Activated CD8-positive, alpha-beta memory T cell treated with anti-CD3 and anti-CD28 coated beads for 4 hours (primary cell): ENCODE data around the gene AGER.
"Not testable (repeated sequence)": the region's sequence is repeated elsewhere in the genome, so short reads cannot be mapped to it uniquely, and the experiment has no call there.

Source experiments
- DNase-seq, 2 donors: peaks; one replicate each; pipeline ENCODE4 v3.0.0-alpha.2; 2020; ENCODE audit warnings: low read depth in 2 of 2

AGER gene

GRCh38 chr6:32198866-32199265 lies 14.8 kb upstream of the AGER start:
- DNase-seq = no peak

DNA sequence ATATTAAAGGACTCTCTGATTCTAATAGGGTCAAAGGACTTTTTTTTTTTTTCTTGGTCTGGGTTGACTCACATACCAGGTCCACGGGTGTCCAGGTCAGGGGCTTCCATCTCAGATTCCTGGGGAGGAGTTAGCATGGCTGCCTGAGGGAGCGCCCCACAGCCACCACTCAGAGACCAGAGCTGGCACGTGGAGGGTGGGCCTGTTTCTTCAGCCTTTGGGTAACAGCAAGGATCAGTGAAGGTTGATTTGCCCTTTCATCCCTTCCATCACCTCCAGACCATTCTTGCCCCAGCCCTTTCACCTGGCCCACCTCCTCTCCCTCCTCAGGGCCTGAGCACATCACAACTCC lies 14.3 kb upstream of the AGER start:
- DNase-seq = no peak

- DNase-seq = no peak
Observed at GRCh38 chr6:32196682-32197616, 12.9 kb upstream of the AGER start.

DNA sequence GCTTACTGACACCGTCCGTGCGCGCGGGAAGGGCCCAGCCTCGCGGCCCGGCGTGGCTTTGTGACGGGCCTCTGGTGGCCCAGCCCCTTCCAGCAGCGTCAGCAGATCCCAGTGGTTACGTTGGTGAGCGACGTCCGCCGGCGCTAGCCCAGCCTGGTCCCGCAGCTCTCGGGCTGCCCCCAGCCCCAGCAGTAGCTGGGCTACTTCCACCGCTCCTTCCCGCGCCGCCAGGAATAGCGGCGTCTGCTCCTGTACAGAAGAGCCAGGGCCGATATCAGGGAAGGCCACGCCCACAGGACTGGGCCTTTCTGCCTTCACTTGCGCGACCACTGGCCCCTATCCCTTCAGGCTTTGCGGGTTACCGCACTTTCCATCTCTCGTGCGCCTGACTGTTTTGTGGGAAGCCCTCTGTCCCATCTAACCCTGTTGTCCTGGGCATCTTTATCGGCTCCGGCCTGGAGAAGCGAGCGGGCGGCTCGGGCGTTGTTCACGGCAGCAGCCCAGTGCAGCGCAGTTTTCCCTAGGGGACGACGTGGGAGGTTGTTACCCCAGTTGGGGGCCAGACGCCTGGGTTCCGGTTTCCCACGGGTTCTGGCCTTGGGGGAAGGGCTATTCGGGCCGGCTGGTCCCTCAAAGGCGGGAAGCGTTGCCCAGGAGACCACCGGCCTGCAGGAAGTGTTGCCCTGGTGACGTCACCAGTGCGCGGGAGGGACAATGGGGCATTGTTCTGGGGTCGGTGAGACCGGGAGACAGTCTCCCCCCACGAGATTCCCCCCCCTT lies 12.0 kb upstream of the AGER start:
- DNase-seq = peak in 1 of 2 donors; percentile 31

DNA sequence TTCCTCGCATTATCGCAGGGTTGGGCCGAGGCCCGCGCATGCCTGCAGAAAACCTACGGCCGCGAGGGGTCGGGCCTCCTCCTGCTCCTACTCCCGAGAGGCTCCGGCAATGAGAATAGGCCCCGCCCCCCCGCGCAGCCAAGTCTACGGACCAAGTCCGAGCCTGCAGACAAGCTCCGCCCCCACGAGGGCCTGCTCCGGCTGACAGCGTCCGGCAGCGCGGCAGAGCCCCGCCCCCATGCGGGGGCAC lies 11.5 kb upstream of the AGER start:
- DNase-seq = peak; percentile 100

GRCh38 chr6:32194825-32195651 lies 11.0 kb upstream of the AGER start:
- DNase-seq = no peak

DNA sequence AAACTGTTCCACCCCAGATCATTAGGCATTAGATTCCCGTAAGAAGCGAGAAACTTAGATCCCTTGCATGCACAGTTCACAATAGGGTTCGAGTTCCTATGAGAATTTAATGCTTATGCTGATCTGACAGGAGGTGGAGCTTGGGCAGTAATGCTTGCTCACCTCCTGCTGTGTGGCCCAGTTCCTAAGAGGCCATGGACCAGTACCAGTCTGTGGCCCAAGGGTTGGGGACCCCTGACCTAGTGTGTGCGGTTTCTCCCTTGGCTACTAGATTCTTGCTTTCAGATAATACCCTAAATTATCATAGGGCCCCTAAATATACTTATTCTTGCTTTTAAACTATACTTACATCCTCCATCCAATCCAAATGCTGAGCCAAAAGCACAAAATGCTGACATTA lies 10.3 kb upstream of the AGER start:
- no peak for DNase-seq

GRCh38 chr6:32193096-32193495 lies 9.0 kb upstream of the AGER start:
- not testable (repeated sequence) for DNase-seq

DNA sequence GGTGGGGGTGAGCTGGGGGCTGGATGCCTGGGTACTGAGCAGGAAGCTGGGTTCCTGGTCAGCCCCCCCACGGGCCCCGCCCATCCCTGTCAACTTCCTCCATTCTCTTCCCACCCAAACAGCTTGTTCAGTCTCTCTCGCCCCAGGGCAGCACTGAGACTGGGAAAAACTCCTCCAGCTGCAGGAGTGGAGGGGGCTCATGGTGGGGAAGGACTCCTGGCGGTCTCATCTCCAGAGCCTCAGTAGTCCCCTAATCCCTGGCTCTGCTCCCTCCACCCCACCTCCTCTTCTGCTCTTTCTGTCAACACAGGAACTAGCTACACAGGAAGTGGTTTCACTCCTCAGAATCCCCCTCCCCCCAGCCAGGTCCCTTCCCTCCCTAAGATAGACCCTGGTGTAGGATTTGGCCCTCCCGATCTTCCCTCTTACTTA lies 8.6 kb upstream of the AGER start, which contains the start of gene GPSM3:
TSS of gene GPSM3 (minus strand) at position 36 of the 432 bp plus-strand sequence. CDS start 130 bp downstream, outside the sequence.
- no peak for DNase-seq

- DNase-seq = no peak
Observed at GRCh38 chr6:32191696-32192607, 7.9 kb upstream of the AGER start.

DNA sequence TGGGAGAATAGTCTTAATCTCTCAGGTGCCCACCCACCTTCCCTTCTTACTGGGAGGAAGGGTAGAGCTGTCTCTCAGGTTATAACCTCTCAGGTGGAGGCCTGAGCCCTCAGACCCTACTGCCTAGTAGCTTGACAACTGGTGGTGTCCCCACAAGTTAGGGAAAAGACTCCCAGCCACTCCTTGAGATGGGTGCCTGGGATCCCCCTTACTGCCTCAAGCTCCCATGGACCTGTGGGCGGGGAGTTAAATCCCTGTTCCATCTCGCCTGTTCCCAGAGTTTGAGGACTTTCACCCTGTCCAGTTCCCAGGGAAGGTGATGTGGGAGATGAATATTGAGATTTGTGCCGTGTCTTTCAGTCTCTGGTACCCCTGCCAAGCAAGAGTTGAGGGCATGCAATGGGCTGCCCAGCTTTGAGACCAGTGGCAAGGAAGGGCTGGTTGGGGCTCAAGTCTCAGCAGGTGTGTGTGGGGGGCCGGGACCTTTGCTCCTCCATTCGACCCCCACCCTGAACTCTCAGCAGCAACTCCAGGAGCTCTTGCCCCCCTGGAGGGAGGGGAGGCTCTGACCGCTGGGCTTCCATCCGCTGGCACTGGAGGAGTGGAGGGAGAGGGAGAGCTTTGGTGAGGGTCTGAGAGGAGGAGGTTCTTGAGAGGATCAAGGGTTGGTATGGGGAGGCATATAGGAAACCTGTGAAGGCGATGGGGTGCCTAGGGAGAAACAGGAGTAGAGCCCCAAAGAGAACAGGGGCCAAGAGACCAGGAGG lies 7.0 kb upstream of the AGER start:
- DNase-seq = no peak

DNA sequence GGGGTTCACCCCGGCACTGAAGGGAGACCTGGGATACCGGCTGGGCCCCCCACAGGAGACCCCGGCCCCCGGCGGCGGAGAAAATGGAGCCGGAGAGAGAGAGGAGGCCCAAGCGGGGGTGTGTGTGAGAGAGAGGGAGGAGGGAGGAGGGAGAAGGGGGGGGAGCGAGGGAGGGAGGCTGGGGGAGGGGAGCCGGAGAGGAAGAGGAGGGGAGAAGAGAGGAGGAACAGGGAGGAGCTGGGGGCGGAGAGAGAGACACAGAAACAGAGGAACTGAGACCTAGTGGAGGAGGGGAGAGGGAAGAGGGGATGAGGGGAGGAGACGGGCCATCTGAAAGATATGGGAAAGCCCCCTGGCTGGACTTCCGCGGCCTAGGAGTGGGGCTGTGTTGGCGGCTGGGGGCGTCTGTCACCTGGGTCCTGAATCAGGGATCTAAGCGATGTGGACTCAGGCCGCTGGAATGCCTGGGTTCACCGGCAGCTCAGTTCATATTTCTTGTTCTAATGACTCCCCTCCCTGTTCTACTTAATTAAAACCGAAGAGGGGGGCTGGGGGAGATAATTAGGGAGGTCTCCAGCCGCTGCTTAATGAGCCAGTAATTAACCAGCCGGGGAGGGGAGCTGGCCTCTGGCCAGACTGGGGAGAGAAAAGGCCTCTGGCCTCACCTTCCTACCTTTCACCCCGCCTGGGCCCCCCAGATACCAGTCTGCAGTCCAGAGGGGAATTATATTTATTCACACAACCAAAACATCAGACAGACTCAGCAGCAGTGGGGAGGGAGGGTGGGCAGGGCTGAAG lies 6.2 kb upstream of the AGER start, which contains the start of gene PBX2:
TSS of gene PBX2 (minus strand) at position 149 of the 798 bp plus-strand sequence. CDS start 287 bp downstream, outside the sequence.
- peak; percentile 70 to 76 for DNase-seq

DNA sequence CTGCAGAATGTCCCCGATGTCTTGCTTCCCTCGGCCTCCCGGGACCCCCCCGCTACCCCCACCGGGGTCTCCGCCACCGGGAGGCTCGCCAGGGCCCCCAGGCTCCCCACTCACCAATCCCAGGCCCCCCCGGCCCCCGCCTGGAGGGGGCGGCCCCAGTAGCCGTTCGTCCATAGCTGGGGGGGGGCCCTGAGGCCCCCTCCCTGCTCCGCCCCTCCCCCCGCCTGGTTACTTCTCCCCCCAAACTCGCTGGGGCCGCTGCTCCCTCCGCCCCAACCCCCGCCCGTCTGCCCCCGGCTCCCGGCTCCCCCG lies 5.6 kb upstream of the AGER start:
- no peak for DNase-seq

- DNase-seq = no peak
Observed at GRCh38 chr6:32189069-32189741, 5.2 kb upstream of the AGER start.

DNA sequence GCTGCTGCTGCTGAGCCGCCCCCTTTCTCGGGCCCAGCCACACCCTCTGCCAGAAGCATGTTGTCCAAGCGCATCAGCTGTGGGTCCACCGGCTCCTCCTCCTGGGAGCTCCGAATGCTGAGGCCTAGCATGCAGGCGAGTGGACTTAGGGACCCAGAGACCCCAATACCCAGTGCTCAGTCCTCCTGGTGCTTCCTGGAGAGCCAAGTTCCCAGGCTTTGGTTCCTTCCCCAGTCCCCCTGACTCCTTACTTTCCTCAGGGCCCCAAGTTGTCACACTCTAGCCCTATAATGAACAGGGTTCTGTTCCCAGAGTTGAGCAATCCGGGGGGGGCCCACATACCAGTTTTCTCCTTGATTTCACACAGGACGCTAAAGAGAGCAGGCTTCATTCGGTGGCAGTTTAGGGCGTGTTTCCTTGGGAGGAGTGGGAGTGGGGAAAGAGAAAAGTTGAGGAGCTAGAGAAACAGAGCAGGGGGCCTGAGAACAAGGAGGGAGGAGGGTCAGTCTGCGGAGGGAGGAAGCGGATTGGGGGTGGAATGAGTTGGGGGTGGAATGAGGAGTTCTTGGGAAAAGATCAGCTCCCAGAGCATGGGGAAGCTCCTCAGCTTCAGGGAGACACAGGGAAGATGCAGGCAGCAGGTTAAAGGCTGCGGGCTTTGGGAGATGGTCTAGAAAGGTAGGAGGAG lies 4.5 kb upstream of the AGER start:
- no peak for DNase-seq

DNA sequence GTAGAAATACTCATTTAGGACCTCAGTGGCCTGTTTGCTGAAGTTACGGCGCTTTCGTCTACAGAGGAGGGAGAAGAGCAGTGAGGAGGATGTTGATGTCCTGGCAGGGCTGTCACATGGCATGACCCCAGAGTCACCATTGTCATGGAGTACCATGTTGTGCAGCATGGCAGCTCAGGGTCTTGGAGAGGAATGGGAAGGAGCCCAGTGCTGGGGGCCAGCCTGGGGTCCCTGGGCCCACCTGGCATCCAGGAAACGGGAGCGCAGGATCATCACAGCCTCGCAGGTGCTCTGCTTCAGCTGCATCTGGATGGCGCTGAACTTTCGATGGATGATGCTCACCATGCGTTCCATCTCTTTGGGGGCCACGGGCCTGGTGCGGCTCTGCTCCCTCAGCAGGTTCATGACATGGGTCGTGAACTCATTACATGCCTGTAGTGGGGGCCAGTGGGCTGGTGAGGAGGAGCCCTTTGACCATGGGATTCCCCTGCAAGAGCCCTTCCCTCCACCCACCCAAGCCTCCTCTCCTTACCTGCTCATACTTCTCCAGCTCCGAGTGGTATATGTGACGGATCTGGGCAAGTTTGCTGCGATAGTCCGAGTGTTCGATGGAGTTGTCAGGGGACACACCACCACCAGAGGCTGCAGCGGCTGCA lies 3.8 kb upstream of the AGER start:
- not testable (repeated sequence) for DNase-seq

DNA sequence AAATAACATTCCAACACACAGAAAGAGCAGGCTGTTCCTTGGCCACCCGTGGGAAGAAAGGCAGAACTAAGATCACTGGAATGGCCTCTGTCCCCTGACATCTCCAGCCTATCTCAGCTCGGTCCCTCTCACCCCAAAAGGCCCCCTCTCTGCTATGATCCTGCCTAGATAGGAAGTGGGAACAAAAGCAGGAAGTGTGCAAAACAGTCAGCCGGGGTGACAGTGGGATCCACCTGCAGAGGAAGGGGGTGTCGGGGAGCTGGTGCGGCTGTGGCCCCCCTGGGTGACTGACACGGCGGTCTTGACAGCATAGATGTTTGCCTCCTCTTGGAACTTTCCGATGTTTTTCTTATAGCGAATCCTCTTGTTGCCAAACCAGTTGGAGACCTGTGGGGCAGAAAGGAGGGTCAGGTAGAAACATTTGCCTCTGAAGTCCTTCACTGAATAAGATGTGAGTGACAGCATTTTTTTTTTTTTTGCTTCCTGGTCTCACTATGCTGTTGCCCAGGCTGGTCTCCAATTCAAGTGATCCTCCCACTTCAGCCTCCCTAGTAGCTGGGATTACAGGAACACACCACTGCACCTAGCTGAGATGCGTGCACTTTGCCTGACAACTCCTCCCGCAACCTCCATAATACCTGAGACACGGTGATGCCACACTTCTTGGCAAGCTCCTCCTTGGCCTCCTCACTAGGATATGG lies 3.1 kb upstream of the AGER start:
- no peak for DNase-seq
